Measurements from ENCODE around the gene TRIM66.

DNA sequence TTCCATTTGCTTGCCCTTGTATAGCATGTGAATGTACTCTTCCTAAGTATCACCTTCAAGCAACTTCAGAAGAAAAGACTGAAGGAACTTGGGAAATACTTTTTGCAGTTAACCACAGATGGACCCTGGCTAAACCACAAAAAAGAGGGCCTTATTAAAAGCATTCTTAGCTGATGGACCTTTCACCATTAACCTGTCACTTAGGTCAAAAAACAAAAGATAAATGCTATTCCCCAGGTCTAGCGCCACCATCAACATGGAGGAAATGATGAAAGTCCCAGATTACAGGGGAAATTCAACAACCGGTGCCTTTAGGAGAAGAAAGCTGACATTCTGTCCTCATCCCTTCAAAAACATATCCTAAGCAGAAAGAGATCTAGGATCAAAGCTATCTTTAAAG, 117.9 kb downstream of the TRIM66 start:
- TF ChIP-seq, protein P1, sequence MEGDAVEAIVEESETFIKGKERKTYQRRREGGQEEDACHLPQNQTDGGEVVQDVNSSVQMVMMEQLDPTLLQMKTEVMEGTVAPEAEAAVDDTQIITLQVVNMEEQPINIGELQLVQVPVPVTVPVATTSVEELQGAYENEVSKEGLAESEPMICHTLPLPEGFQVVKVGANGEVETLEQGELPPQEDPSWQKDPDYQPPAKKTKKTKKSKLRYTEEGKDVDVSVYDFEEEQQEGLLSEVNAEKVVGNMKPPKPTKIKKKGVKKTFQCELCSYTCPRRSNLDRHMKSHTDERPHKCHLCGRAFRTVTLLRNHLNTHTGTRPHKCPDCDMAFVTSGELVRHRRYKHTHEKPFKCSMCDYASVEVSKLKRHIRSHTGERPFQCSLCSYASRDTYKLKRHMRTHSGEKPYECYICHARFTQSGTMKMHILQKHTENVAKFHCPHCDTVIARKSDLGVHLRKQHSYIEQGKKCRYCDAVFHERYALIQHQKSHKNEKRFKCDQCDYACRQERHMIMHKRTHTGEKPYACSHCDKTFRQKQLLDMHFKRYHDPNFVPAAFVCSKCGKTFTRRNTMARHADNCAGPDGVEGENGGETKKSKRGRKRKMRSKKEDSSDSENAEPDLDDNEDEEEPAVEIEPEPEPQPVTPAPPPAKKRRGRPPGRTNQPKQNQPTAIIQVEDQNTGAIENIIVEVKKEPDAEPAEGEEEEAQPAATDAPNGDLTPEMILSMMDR (conservative IDR thresholded peaks at IDR 0.05 in 1 of 2, IDR thresholded peaks at IDR 0.05 in 1 of 2; ENCODE audit: low read depth in 1 of 2, low read length in 2 of 2) = no peak
- no peak for TF ChIP-seq EZH2 (IDR thresholded peaks at IDR 0.05; ENCODE audit: low read length, missing control alignments)

Measured in fibroblast of lung (primary cell).